Measurements from ENCODE around the gene TTC34.

Gene TTC34

DNA sequence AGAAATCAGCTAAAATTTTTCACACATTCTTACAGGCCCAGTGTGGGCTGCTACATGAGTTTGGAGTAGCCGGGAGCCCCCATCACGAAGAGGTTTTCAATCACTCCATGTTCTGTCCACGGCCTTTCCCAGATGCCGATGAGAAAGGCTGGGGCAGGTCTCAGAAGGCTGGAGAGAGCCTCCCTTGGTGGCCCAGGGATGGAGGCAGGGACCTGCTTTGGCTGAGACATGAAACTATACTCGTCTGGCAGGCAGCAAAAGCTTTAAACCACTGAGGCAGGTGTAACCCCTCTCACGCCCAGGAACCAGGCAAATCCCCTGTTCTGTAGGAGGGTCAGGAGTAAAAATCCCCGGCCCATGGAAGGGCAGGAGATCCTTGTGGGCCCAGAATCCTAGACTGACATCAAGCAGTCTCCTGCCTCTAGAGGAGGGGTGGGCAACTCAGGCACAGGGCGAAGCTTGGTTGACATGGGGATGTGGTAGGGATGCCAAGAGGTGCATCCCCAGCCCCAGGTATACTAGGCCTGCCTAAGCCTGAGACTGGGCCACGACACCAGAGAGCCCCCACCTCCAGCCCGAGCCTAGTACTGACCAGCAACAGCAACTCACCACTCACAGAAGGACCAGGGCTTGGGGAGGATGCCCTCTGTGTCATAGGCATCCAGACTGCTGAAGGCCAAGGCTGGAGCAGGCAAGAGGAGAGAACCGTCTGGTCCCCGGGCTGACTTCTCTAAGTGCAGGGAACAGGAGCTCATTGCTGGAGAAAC, 177.7 kb downstream of the TTC34 start:
- no peak for DNase-seq

DNA sequence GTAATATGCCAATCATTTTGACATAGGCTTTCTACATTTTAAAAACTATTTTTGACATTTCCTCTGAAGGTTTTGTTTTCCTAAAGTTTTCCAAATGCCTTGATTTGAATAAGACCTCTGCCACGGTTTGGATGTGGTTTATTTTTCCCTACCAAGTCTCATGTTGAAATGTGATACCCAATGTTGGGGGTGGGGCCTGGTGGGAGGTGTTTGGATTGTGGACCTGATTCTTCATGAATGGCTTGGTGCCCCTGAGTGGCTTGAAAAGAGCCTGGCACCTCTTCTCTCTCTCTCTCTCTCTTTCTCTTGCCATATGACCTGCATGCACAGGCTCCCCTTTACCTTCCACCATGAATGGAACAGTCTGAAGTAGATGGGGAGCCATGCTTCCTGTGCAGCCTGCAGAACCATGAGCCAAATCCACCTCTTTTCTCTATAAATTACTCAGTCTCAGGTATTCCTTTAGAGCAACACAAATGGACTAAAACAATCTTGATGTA, 183.5 kb downstream of the TTC34 start:
- DNase-seq: no peak

DNA sequence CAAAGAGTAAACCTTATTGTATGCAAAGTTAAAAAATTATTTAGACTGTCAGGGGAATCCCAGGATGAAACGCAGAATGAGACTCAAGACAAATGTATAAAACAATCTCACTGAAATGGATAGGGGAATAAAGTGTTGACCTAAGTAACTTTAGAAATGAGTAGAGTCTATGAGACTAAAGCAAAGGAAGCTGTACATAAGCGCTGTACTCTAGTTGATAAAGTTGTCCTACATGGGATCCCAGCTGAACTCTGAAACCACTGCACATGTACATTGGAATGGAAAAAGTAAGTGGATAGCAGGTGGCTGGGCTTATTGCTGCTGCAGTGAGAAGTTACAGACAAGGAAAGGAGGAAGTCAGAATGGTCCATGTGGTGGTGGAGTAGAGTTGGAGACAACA, 187.3 kb downstream of the TTC34 start:
- DNase-seq: no peak

DNA sequence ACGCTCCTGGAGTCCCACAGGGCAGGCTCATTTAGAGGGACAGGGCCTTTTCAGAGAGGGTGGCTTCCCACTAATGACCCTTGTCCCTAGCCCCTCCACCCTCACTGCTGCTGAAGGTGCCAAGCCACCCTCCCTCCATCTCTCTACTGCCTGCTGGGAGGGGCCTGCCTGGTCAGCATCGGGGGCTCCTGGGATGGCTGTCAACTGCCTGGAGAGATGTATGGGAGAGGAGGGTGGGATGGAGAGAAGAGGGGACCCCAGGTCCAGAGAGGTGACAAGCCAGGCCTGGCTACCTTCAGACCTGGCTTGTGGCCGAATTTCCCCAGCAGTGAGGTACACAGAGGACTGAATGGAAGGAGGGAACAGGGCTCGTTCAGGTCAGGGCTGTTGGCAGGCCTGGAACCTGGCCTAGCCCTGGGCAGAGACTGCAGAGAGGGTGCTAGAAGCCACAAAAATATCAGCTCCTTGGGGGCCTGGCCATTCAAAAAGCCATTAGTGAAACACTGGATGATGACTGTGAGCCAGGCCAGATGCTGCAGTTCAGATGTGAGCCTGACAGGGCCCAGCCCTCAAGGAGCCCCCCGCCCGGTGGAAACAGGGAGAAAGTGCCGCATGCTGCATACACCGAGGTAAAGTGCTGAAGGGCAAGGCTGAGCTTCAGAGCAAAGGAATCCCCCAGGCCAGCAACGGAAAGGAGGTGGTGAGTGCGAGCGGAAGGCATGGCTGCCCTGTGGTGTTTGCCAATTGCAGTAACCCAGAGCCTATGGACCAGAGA, 188.7 kb downstream of the TTC34 start:
- no peak for DNase-seq

DNA sequence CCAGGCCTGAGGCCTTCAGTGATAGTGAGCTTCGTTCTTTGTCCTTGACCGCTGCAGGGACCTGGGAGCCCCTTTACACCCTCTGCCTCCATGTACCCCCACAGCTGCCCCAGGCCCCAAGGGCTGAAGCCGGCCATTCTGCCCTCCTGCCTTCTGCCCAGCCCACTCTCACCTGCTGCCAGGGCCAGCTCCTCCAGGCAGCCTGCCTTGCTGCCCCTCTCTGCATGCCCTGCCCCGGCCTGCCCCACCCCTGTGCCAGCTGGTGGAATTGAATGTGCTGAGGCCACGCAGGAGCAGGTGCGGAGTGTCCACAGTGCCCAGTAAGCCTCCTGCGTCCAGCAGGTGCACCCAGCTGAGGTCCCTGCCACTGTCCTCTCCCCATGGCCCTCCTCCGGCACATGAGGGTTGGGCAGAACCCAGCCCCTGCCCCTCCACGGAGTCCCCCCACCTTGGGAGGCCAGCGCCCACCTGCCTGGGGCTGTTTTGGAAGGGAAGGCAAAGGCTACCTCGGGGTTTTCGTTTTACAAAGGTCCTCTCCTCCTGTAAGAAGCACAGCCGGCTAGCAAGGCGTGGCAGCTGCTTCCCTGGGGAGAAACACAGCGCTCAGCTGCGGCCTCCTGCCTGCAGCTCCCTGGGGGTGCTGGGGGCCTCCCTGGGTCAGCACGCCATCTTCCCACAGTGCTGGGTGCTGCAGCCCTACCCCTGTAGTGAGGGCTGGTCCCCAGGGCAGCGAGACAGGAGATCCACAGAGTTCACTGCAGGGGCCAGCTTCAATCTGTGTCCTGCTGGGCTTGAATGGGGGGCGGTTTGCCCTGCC, 189.7 kb downstream of the TTC34 start:
- DNase-seq: no peak

DNA sequence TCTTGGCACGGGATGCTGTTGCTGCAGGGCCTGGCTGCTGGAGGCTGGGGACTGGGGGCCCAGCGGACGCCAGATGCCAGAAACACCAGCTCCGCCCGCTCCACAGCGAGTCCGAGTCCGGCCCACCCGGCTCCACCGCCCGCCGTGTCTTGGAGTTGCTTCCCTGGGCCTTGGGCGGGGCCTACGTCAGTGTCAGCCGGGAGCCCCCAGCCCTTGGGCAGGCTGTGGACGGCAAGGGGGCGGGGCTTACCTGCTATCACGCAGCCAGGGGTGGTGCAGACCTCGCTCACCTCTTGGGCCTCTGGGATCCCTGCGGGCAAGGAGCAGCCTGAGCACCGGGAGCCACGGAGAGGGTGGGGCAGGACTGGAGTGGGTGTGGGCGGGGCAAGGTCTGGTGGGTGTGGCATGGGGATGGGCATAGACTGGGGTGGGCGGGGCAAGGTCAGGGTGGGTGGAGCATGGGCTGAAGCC, 190.4 kb downstream of the TTC34 start:
- peak; percentile 16 for DNase-seq

DNA sequence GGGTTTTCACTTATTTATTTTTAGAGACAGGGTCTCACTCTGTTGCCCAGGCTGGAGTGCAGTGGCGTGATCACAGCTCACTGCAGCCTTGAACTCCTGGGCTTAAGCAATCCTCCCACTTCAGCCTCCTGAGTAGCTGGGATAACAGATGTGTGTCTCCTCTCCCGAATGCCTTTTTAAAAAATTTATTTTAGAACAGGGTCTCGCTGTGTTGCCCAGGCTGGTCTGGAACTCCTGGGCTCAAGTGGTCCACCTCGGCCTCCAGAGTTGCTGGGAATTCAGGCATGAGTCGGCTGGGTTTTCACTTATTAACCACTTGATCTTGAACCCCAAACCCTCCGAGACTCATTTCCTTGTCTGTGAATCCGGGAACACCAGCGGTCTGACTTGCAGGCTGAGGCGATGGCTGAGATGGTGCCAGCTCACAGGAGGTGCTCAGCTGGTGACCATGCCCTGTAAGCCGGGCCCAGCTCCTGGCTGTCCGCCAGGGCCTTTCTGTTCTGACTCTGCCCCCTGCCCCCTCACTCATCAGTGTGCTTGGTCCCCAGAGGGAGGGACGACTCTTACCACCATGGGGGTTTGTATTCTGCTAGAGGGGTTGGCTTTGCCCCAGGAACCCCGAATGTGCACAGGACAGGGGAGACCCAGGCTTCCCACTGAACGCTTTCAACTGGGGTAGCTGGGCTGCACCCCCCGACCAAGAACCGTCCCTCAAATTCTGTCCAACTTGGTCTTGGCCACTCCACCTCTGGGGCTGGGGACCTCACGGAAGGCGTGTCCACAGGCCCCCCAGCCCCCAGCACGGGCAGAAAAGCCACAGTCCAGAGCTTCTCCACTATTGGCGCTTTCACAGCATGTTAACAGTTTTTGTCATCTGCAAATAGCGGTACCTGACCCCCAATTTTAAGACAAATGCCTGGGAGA, 191.2 kb downstream of the TTC34 start:
- DNase-seq: no peak

DNA sequence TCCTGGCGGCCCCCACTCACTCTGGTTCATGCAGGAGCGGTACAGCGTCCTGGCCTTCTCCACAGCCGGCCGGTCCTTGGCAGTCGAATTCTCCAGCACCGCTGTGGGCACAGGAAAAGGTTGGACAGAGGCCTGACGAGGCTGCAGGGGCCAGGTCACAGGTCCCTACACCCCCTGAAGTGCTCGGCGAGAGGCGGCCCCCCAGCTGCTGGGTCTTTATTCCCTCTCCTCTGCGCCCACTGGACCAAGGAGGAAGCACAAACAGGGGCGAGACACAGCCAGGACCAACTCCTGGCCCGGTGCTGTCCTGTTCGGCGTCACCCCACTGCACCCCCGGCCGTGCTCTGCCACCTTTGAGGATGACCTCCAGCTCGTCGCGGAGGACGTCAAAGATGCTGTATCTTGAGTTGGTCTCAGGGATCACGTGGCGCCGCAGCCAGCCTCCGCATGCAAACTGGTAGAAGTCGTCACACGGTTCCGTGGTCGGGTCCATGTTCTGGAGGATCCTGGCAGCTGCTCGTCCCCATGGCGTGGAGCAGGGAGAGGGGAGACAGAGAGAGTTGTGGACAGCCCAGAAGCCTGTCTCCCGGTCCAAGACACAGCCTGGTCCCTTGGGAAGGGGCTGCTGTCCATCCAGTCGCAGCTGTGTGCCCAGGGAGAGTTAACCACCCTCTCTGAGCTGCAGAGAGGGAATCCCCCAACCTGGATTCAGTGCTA, 192.0 kb downstream of the TTC34 start:
- DNase-seq: no peak

DNA sequence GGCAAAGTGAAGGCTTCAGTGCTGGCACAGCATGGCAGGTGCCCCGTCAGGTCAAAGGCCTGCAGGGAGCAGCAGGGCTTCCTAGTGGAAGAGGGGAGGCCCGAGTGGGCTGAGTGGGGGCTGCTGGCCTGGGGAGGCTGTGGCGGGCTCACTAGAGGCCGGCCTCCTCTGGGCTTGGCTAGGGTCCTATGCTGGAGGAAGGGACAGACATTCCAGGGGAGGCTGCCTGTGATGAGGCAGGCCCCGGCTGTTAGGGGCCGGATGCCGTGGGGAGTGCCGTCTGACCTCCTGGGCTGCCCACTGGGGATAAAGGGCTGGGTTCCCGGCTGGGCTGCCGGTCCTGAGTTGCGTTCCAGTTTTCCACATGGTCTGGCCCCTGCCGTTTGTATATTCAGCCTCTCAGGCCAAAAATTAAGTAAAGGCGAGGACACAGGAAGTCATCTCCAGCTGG, 193.8 kb downstream of the TTC34 start:
- DNase-seq: no peak

DNA sequence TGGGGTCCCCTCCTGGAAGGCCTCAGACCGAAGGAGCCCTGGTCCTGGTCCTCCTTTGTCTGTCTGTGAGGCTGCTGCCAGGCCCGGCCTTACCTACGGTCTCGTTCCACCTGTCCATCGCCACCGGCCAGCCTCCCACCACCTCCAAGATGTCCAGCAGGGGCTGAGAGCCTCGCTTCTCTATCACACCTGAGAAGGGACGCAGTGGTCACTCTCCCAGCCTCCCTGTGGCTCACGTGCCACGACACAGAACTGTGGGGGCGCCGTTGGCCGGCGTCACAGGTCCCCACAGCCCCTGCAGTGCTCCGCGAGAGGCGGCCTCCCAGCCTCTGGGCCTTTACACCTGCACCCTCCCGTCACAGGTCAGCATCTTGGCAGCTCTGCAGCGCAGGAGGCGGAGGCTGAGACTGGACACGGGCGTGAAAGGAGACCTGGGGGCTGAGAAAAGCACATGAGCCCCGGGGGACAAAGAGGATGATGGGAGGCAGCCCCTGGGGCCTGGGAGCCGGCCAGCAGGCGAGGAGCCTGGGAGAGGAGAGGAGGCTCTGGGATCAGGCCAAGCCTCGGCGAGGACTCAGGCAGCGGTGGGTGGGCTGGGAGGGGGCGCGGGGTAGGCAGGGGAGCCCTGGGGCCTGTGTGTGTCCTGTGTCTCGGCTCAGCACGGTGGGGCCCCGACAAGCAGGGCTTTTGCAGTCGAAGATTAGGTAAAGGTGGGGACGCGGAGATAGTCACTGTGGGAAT, 194.4 kb downstream of the TTC34 start:
- no peak for DNase-seq

DNA sequence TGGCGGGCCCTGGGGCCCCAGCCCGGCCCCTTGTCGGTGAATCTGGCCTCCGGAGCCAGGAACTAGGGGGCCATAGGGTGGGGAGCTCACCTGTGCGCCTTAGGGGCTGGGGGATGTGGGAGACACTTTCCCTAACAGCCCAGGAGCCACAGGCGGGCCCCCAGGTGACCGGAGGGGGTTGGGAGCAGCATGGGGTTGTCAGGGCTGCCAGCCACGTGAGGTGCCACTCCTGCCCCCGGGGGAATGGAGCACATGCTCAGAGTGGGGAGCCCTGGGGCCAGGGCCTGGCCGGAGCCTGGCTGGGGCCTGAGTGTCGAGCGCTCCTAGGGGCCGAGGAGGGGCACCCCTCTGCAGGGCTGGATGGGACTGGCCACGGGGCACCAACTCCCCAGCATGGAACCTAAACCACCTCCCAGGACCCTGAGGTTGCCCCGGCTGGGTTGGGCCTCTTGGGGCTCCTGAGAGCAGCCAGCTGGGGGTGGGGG, 195.1 kb downstream of the TTC34 start:
- no peak for DNase-seq

DNA sequence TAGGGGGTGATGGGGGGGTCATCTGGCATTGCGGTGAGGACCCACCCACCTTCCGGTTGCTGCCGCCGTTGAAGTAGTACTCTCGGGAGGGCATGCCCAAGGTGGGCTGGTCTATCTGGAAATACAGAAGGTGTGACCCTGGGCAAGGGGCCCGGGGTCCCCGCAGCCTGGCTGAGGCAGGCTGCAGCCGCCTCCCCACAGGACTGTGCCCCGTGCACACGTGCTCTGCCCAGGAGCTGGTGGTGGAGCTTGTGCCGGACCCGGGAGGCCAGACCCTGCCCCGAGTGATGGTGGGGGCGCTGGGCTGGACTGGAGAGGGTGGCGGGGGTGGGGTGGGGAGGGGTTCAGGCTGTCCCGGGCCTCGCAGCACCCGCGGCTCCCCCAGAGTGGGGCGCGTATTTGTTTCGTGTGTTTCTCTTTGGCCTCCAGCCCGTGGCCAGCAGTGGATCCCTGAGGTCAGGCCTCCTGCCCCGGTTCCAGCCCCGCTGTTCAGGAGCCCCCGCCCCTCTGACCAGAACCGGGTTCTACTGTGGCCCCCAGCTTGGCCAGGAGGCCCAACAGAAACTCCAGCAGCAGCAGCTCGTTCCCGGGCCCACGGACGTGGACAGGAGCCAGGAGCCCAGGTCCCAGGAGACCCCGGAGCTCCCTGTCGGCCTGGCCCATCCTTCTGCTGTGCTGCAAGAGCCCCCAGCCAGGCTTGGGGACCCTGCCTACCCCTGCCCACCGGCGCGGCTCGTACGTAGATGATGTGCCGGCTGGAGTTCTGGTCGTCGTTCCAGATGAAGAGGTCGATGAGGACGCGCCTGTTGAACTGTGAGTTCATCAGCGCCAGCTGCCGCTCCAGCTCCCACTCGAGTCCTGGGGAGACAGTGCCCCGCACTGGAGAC, 195.7 kb downstream of the TTC34 start:
- DNase-seq: no peak

DNA sequence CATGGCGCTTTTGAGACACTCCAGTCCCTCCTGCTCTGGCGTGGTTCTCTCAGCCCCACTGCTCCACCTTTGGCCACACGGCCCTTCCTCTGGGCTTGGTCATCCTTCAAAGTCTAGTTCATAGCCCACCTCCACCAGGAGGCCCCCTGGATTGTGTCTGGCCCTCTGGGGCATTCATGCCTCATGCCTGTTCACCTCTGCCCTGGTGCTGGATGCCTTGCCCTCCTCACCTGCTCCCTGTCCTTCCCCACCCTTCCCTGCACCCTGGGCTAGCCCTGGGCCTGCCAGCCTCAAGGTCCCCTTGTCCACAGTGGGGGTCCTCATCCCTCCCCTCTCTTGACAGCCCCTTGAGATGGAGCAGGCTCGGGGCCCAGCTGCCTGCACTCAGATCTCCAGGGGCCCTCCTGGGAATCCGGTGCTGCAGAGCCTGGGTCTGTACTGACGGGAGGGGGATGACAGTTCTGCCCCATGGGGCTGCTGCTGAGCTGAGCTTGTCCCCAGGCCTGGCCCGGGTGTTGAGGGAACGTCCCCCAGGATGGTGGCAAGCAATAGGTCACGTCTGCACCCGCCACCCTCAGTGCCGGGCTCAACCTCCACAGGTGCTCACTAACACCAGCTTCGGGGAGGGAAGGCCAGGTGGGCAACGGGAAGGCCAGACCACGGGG, 196.5 kb downstream of the TTC34 start:
- DNase-seq: no peak

DNA sequence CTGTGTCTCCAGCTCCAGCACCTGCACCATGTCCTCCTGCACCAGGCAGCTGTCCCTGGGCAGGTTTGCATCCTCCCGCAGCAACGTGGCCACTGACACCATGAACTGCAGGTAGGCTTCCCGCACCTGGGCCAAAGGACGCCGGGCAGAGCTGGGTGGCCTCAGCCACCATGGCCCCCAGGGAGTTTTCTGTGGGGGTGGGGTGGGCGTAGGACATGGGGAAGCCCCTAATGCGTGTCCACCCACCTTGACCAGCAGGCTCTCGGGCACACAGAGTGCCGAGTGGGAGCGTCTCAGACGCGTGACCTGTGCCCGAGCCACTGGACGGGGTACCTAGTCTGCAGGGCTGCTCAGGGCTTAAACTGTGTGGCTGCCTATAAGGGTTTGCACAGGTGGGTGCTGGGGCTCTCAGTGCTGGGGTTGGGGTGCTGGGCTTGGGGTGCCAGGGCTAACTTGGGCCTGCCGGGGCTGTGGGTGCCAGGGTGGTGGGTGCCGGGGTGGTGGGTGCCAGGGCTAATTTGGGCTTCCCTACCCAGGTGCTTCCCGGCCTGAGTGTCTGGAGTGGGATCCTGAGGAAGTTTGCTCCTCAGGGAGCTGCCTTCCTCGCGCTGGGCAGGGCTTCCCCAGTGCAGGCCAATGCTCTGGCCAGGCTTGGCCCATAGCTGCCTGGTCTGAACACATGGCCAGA, 197.2 kb downstream of the TTC34 start:
- DNase-seq: no peak

DNA sequence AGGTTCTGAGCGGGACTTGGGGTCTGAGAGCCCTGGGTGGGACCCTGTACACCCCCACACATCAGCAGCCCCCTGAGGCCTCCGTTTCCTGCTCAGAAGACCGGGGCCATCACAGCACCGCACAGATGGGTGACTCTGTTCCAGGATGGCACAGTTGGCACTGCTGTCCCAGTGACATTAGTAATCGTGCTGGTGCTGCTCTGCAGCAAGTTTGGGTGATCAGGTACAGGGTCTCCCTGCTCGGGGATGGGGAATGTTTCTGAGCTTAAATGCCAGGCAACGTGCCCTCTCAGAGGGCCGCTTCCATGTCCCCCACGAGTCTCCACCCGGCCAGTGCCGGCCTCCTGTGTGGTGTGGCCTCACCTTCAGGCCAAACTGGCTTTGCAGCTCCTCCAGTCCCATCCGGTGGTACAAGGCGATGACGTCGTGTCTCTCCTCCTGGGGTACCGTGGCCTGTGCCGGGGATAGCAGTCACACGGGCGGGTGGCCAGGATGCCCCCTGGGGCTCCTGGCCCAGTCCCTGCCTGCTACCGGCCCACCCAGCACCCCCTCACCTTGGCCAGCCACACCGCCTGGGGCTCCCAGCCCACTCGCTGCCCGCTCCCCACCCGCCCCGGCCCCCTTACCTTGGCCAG, 197.9 kb downstream of the TTC34 start:
- no peak for DNase-seq

DNA sequence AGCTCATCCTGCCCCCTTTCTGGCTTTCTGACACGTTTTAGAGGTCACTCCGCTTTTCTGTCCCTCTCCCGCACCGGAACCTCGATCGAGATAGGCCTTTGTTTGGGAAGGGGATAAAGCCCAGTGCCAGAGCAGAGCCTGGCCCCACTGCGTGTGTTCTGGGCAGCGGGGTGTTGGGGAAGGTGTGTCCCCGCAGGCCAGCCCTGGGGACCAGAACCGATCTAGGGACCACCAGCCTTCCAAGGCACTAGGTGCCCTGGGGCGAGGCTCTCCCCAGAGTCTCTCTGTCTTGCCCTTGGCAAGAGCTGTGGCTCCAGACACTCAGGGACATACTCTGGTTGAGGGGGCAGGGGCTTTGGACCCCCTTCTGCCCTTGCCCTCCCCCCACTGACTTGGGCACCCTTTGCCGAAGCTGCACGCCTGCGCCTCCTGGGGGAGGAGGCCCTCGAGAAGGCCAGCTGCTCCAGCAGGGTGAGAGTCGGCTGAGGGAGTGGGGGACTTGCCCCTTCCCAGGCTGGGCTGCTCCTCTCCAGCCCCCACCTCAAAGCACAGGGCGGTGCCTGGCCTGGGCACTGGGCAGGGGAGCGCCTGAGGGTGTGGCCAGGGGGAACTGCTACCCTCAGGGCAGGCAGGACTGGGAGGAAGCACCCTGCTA, 198.5 kb downstream of the TTC34 start:
- no peak for DNase-seq

DNA sequence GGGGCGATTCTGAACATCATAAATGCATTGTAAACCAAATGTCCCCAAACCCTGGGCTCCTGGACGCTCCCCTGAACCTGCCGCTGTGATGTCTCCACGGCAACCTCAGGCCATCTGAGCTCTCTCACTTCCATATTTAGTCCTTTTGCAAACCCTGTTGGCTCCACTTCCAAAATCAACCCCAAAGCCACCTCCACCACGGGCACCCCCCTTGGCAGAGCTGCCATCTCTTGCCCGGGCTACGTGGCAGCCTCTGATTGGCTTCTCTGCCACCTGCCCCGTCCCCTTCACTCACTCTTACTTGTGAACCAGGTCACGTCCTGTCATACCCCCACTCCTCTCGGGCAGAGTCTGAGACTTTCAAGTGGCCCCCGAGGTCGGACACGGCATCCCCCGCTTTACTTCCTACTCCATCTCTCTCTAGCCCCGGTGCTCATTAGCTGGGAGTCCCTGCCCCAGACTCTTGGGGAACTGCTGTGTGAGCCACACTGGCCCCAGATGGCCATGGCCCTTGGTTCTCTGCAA, 199.1 kb downstream of the TTC34 start:
- DNase-seq: no peak

Data from suppressor macrophage treated with lipopolysaccharide for 4 hours (primary cell).